Liver (tissue), 5 donors: ENCODE data around the gene CHID1. TPM values are rescaled to one million over a fixed set of nuclear protein-coding genes. Genes with fewer than 3 reads are reported as not detected.

Experiments
- polyA plus RNA-seq, 2 donors: library from polyadenylated mRNA; stranded (reverse) in 1 of 2; unstranded in 1 of 2; fragments of 200-250 nt in 1 of 2; fragments of >200 nt in 1 of 2; fragmentation: Nextera tagmentation in 1 of 2; extraction: Ambion mirVana in 1 of 2; gene quantifications; one replicate each; pipeline versions ENCODE4 v1.2.1 to v1.2.3, GENCODE V29; 2013 to 2015
- small RNA-seq: library from RNA; depleted of rRNA; stranded (forward); fragments of <200 nt; gene quantifications from one replicate; pipeline ENCODE3, GENCODE V24; 2014
- total RNA-seq, 2 donors: library from RNA; depleted of rRNA; stranded (reverse); fragments of >200 nt; gene quantifications; one replicate each; pipeline ENCODE4 v1.2.3, GENCODE V29; 2014
- donor health status: healthy.
- donor health status: healthy.
- donor health status: healthy.

The CHID1 gene
- total and polyA plus RNA-seq, 4 donors = 39.5 to 68.8 (median 59.1) TPM

Small RNA genes within 50 kb of the gene (small RNA-seq; reads per million reads assigned to genes)
- gene RNU6-1025P = not detected

Other genes with a start within 250 kb of the CHID1 start
- gene DEAF1, start 215.6 kb downstream of the CHID1 start, total RNA-seq = 10 to 100 TPM in 1 of 2 donors, 1 to 10 TPM in 1; 9.6 to 11.4 TPM
- gene DEAF1, start 215.6 kb downstream of the CHID1 start, polyA plus RNA-seq = 10 to 100 TPM in 1 of 2 donors, 1 to 10 TPM in 1; 7.0 to 10.5 TPM
- 10 to 100 TPM in 1 of 2 donors, 1 to 10 TPM in 1; 5.1 to 11.1 TPM for gene TMEM80, start 215.0 kb downstream of the CHID1 start, total RNA-seq
- 10 to 100 TPM in 1 of 2 donors, 1 to 10 TPM in 1; 5.3 to 12.4 TPM for gene TMEM80, start 215.0 kb downstream of the CHID1 start, polyA plus RNA-seq
- 100 to 1,000 TPM in 1 of 2 donors, 10 to 100 TPM in 1; 24.4 to 138 TPM for gene EPS8L2, start 204.6 kb downstream of the CHID1 start, total RNA-seq
- 10 to 100 TPM; 62.2 to 63.2 TPM for gene EPS8L2, start 204.6 kb downstream of the CHID1 start, polyA plus RNA-seq
- 100 to 1,000 TPM in 1 of 2 donors, 10 to 100 TPM in 1; 72.5 to 181 TPM for gene TALDO1, start 163.3 kb downstream of the CHID1 start, total RNA-seq
- 100 to 1,000 TPM; 123 to 133 TPM for gene TALDO1, start 163.3 kb downstream of the CHID1 start, polyA plus RNA-seq
- 10 to 100 TPM; 26.3 to 37.2 TPM for gene GATD1, start 133.3 kb downstream of the CHID1 start, total RNA-seq
- gene GATD1, start 133.3 kb downstream of the CHID1 start, polyA plus RNA-seq = 10 to 100 TPM; 22.7 to 23.0 TPM
- not detected for gene CEND1, start 120.7 kb downstream of the CHID1 start, total RNA-seq
- gene CEND1, start 120.7 kb downstream of the CHID1 start, polyA plus RNA-seq = not detected
- gene SLC25A22, start 112.5 kb downstream of the CHID1 start, total RNA-seq = 10 to 100 TPM in 1 of 2 donors, 1 to 10 TPM in 1; 5.3 to 15.1 TPM
- 10 to 100 TPM in 1 of 2 donors, 1 to 10 TPM in 1; 9.0 to 26.8 TPM for gene SLC25A22, start 112.5 kb downstream of the CHID1 start, polyA plus RNA-seq
- 10 to 100 TPM in 1 of 2 donors, 1 to 10 TPM in 1; 7.8 to 10.4 TPM for gene PIDD1, start 105.6 kb downstream of the CHID1 start, total RNA-seq
- 1 to 10 TPM; 6.4 to 7.3 TPM for gene PIDD1, start 105.6 kb downstream of the CHID1 start, polyA plus RNA-seq
- 100 to 1,000 TPM in 1 of 2 donors, 10 to 100 TPM in 1; 59.8 to 297 TPM for gene RPLP2, start 100.8 kb downstream of the CHID1 start, total RNA-seq
- gene RPLP2, start 100.8 kb downstream of the CHID1 start, polyA plus RNA-seq = 100 to 1,000 TPM; 273 to 476 TPM
- gene PNPLA2, start 91.9 kb downstream of the CHID1 start, total RNA-seq = 10 to 100 TPM; 13.7 to 29.1 TPM
- 10 to 100 TPM; 25.3 to 58.9 TPM for gene PNPLA2, start 91.9 kb downstream of the CHID1 start, polyA plus RNA-seq
- 1 to 10 TPM in 1 of 2 donors, under 1 TPM in 1; 0.14 to 2.8 TPM for gene CRACR2B, start 82.9 kb downstream of the CHID1 start, total RNA-seq
- 1 to 10 TPM; 1.6 to 2.9 TPM for gene CRACR2B, start 82.9 kb downstream of the CHID1 start, polyA plus RNA-seq
- 100 to 1,000 TPM in 1 of 2 donors, 10 to 100 TPM in 1; 31.6 to 127 TPM for gene CD151, start 77.9 kb downstream of the CHID1 start, total RNA-seq
- 100 to 1,000 TPM; 121 to 264 TPM for gene CD151, start 77.9 kb downstream of the CHID1 start, polyA plus RNA-seq
- 10 to 100 TPM; 28.1 to 60.4 TPM for gene POLR2L, start 68.3 kb downstream of the CHID1 start, total RNA-seq
- 100 to 1,000 TPM; 152 to 230 TPM for gene POLR2L, start 68.3 kb downstream of the CHID1 start, polyA plus RNA-seq
- 10 to 100 TPM; 25.2 to 35.6 TPM for gene TSPAN4, start 68.0 kb downstream of the CHID1 start, total RNA-seq
- gene TSPAN4, start 68.0 kb downstream of the CHID1 start, polyA plus RNA-seq = 10 to 100 TPM; 16.5 to 38.1 TPM
- gene AP2A2, start 15.1 kb upstream of the CHID1 start, total RNA-seq = 10 to 100 TPM; 20.5 to 39.7 TPM
- gene AP2A2, start 15.1 kb upstream of the CHID1 start, polyA plus RNA-seq = 10 to 100 TPM; 22.0 to 25.5 TPM
- gene MUC6, start 125.9 kb upstream of the CHID1 start, total RNA-seq = under 1 TPM; 0.05 to 0.25 TPM
- under 1 TPM; 0.12 to 0.54 TPM for gene MUC6, start 125.9 kb upstream of the CHID1 start, polyA plus RNA-seq
- not detected for gene MUC2, start 164.1 kb upstream of the CHID1 start, total RNA-seq
- under 1 TPM in 1 of 2 donors, not detected in 1; under 0.01 TPM for gene MUC2, start 164.1 kb upstream of the CHID1 start, polyA plus RNA-seq
- gene MUC5AC, start 247.1 kb upstream of the CHID1 start, total RNA-seq = not detected
- gene MUC5AC, start 247.1 kb upstream of the CHID1 start, polyA plus RNA-seq = not detected